K562 (cell line): ENCODE data around the gene SPIN1. TPM values are rescaled to one million over a fixed set of nuclear protein-coding genes. Genes with fewer than 3 reads are reported as not detected.

ENCODE experiments used
- ATAC-seq: fragments of 200-7000 bp; cut with Tn5 transposase; 3 replicates; pipeline ENCODE4 v1.9.1; 2020; ENCODE audit warnings: moderate library complexity
- BruUV-seq: library from RNA; stranded (reverse); fragments of 400-500 nt; replicated peaks from 2 replicates; lab custom pipeline; 2021; lab: Mats Ljungman, UMichigan
- CTCF ChIA-PET: fragments of 300-600 bp; formaldehyde crosslinking; extraction: SDS; loops from one replicate; lab custom pipeline; 2021; ENCODE audit warnings: low intra/inter-chr PET ratio; lab: Yijun Ruan, JAX
- POLR2A ChIA-PET: fragments of 300-600, 350-650 bp; sonication (Branson Sonifier 250); formaldehyde crosslinking; extraction: SDS; loops from one replicate; lab custom pipeline; 2021; ENCODE audit warnings: antibody characterized with exemption, inconsistent platforms; lab: Yijun Ruan, JAX
- DNase-seq, 4 experiments: peaks; one replicate each; pipeline versions ENCODE4 v3.0.0 to v3.0.0-alpha.2; 2011 to 2018; ENCODE audit warnings: low spot score in 3 of 4, mixed read lengths in 3 of 4; ENCODE audit errors: extremely low read depth in 1 of 4
- FAIRE-seq: peaks from 2 replicates; lab custom pipeline; 2011; peaks lifted over from hg19 to GRCh38; lab: Jason Lieb, UNC
- H2AFZ ChIP-seq: 2 replicates; pipeline ENCODE4 v1.6.0; 2011; ENCODE audit warnings: low read depth, low read length, control low read depth, inconsistent platforms
- H3K27ac ChIP-seq: fragments of 200-600 bp; 3 replicates; pipeline ENCODE4 v1.8.0; 2011; ENCODE audit warnings: low read depth, mild to moderate bottlenecking, control low read depth, inconsistent platforms, low read length, moderate library complexity, mixed read lengths; ENCODE audit errors: extremely low read depth
- H3K27me3 ChIP-seq, 2 experiments: fragments of 300-600 bp in 1 of 2; 2 replicates in 1 of 2; 3 replicates in 1 of 2; pipeline versions ENCODE4 v1.6.0 to v1.8.0; 2011; ENCODE audit warnings: inconsistent platforms in 2 of 2, low read length in 2 of 2, mild to moderate bottlenecking in 1 of 2, mixed read lengths in 1 of 2, moderate library complexity in 1 of 2; ENCODE audit not compliant: control insufficient read depth in 2 of 2, insufficient read depth in 2 of 2
- H3K36me3 ChIP-seq: fragments of 300-600 bp; 3 replicates; pipeline ENCODE4 v1.8.0; 2011; ENCODE audit warnings: mild to moderate bottlenecking, low read length, inconsistent platforms; ENCODE audit not compliant: control insufficient read depth, insufficient read depth
- H3K4me1 ChIP-seq, 2 experiments: fragments of 200-600 bp in 1 of 2; replicated peaks in 1 of 2; 2 replicates in 1 of 2; 3 replicates in 1 of 2; pipeline versions ENCODE4 v1.5.1 to v1.8.0; 2011; ENCODE audit warnings: inconsistent platforms in 2 of 2, low read length in 2 of 2, mild to moderate bottlenecking in 1 of 2, mixed read lengths in 1 of 2, moderate library complexity in 1 of 2; ENCODE audit not compliant: control insufficient read depth in 2 of 2, insufficient read depth in 2 of 2
- H3K4me2 ChIP-seq: 2 replicates; pipeline ENCODE4 v1.6.1; 2011; ENCODE audit warnings: low read length, control low read depth, inconsistent platforms, mixed read lengths; ENCODE audit not compliant: insufficient read depth
- H3K4me3 ChIP-seq: fragments of 200-600 bp; sonication (generic), shearing (Covaris generic); 2 replicates; pipeline ENCODE4 v1.5.1; 2016; ENCODE audit warnings: control low read depth, inconsistent platforms
- H3K79me2 ChIP-seq: fragments of 200-600 bp; 3 replicates; pipeline ENCODE4 v1.8.0; 2011; ENCODE audit warnings: low read length, inconsistent platforms; ENCODE audit not compliant: control insufficient read depth, insufficient read depth
- H3K9ac ChIP-seq, 2 experiments: 2 replicates each; pipeline versions ENCODE4 v1.6.0 to v1.6.1; 2011; ENCODE audit warnings: low read depth in 2 of 2, low read length in 2 of 2, control low read depth in 1 of 2, inconsistent platforms in 1 of 2, mild to moderate bottlenecking in 1 of 2, mixed read lengths in 1 of 2; ENCODE audit not compliant: insufficient read depth in 1 of 2
- H3K9me1 ChIP-seq: one replicate; pipeline ENCODE4 v1.6.0; 2011; ENCODE audit warnings: inconsistent platforms, mild to moderate bottlenecking, low read length, moderate library complexity; ENCODE audit not compliant: control insufficient read depth, insufficient read depth
- H3K9me3 ChIP-seq: replicated peaks from 2 replicates; pipeline ENCODE4 v1.5.1; 2011; ENCODE audit warnings: low read depth, low read length, inconsistent platforms; ENCODE audit not compliant: control insufficient read depth, insufficient read depth
- H4K20me1 ChIP-seq: replicated peaks from 2 replicates; pipeline ENCODE4 v1.6.1; 2011; ENCODE audit warnings: low read length, inconsistent platforms, mixed read lengths; ENCODE audit not compliant: control insufficient read depth, insufficient read depth
- ARID3A ChIP-seq: IDR thresholded peaks from 2 replicates; pipeline ENCODE4 v1.6.1; 2012; ENCODE audit warnings: low read depth, low read length, improper control_type of control experiment, borderline replicate concordance
- PTBP1 ChIP-seq: fragments of 200-400 bp; formaldehyde crosslinking; IDR thresholded peaks from 2 replicates; pipeline ENCODE4 v1.6.1; 2017; ENCODE audit warnings: low read depth, low read length
- ZNF668 ChIP-seq: fragments of 250-450 bp; sonication (Bioruptor Pico); IDR thresholded peaks from 2 replicates; pipeline ENCODE4 v1.8.0; 2022; ENCODE audit warnings: mild to moderate bottlenecking, inconsistent platforms
- WGBS: fragments of 100-300 bp; shearing (Covaris generic); methylation state at CpG from one replicate; pipeline ENCODE4 v1.1.6; 2016; ENCODE audit warnings: low coverage, mixed read lengths; ENCODE audit not compliant: insufficient coverage; ENCODE audit errors: missing lambda C conversion rate; 5-methylcytosine and 5-hydroxymethylcytosine counted together
- in situ Hi-C: fragments of 300-500 bp; cut with MboI; formaldehyde crosslinking; loops from 4 replicates; pipeline ENCODE4 v1.15.0; 2018; ENCODE audit warnings: inconsistent platforms, mixed read lengths
- intact Hi-C: fragments of 100-400 bp; cut with micrococcal nuclease; formaldehyde crosslinking; loops from 2 replicates; pipeline ENCODE4 v1.14.2; 2022
- polyA plus RNA-seq, 8 experiments: library from polyadenylated mRNA; depleted of rRNA in 4 of 8; stranded (reverse) in 5 of 8; unstranded in 3 of 8; fragments of >200 nt; fragmentation: Nextera tagmentation in 2 of 8; fragmentation: Illumina TruSeq in 1 of 8; extraction: Ambion mirVana in 2 of 8; extraction: Trizol in 1 of 8; gene quantifications; 2 replicates each; pipeline versions ENCODE4 v1.2.1 to v1.2.3, GENCODE V29; 2011 to 2014; ENCODE audit warnings: inconsistent platforms in 1 of 8, missing spikeins in 1 of 8
- total RNA-seq, 7 experiments: library from RNA; depleted of rRNA in 6 of 7; stranded (reverse); fragments of >200 nt in 6 of 7; fragmentation: Illumina TruSeq in 2 of 7; extraction: Trizol in 2 of 7; gene quantifications; 2 replicates each; pipeline versions ENCODE4 v1.2.1 to v1.2.3, GENCODE V29; 2011 to 2021; ENCODE audit warnings: low replicate concordance in 1 of 7

Gene SPIN1
- total and polyA plus RNA-seq, 9 of the 15 experiments (the other 6 are each of a cell fraction or from before 2014, with no cell fraction given), result 7.4 to 25.7 (median 15.6) TPM

- no TSS peak for BruUV-seq
- H3K27me3 ChIP-seq, result no peaks in the 10 kb centered on the region
- FAIRE-seq (no peak), ATAC-seq (no peak), DNase-seq (no peak)
- H3K4me3 ChIP-seq, result no peak overlapping the region
- intact Hi-C loops, result no loop called here
- H3K27ac ChIP-seq, result no peak overlapping the region
- H3K4me1 ChIP-seq, result no peaks in the 10 kb centered on the region
- TF ChIP-seq ZNF668 (CRISPR knock-in tag) (no peak), PTBP1 (no peak), ARID3A (no peak)
- H3K79me2 ChIP-seq, result no peaks in the 10 kb centered on the region
- peaks cover 10% of the 10 kb centered on the region; the same call in 1 of the 3 replicates for H3K36me3 ChIP-seq
- H4K20me1 ChIP-seq, result no peaks in the 10 kb centered on the region
- H2AFZ ChIP-seq, result no peak overlapping the region
- CTCF ChIA-PET, result no interaction called here
- H3K4me2 ChIP-seq, result no peak overlapping the region
- in situ Hi-C loops, result no loop called here
- no peaks in the 10 kb centered on the region for H3K9me1 ChIP-seq
- WGBS, result 80% methylated on average over 7 of the region's 11 CpGs
- H3K9ac ChIP-seq, result no peak overlapping the region
- POLR2A ChIA-PET, result interaction anchor here (0.9 kb wide), 1 partner anchor 23 kb away, joined by 3 read pairs; no protein-coding TSS in a partner anchor
- no peaks in the 10 kb centered on the region for H3K9me3 ChIP-seq
Measured at GRCh38 chr9:88476491-88477271, 88.4 kb downstream of the SPIN1 start.
